HUES48 (cell line): ENCODE data around the gene DCPS.

Source experiments
- H3K27ac ChIP-seq: one replicate; pipeline ENCODE4 v1.7.0; 2013; ENCODE audit warnings: low read depth, low read length, inconsistent platforms
- H3K27me3 ChIP-seq: 2 replicates; pipeline ENCODE4 v1.6.1; 2013; ENCODE audit warnings: mild to moderate bottlenecking, low read length; ENCODE audit not compliant: control insufficient read depth, insufficient read depth
- H3K36me3 ChIP-seq: 2 replicates; pipeline ENCODE4 v1.6.1; 2013; ENCODE audit warnings: low read length; ENCODE audit not compliant: control insufficient read depth, insufficient read depth
- H3K4me1 ChIP-seq: 2 replicates; pipeline ENCODE4 v1.6.1; 2013; ENCODE audit warnings: mild to moderate bottlenecking, low read length; ENCODE audit not compliant: control insufficient read depth, insufficient read depth
- H3K4me3 ChIP-seq: 2 replicates; pipeline ENCODE4 v1.5.1; 2013; ENCODE audit warnings: mild to moderate bottlenecking, low read depth, low read length
- H3K9ac ChIP-seq: 2 replicates; pipeline ENCODE4 v1.6.1; 2013; ENCODE audit warnings: mild to moderate bottlenecking, low read depth, low read length, moderate library complexity
- H3K9me3 ChIP-seq: 2 replicates; pipeline ENCODE4 v1.6.1; 2013; ENCODE audit warnings: low read length; ENCODE audit not compliant: control insufficient read depth, insufficient read depth

DCPS gene

GRCh38 chr11:126355324-126355925 lies 51.6 kb downstream of the DCPS start, which contains the start of gene ST3GAL4:
Gene ST3GAL4, plus strand, starts transcription at chr11:126355686. Its CDS starts 50,470 bp downstream, at chr11:126406156.
- Histone ChIP-seq H3K4me3 (peak within 1 kb of the TSS; percentile 99), H3K9ac (peak within 1 kb of the TSS; percentile 95), H3K9me3 (no peaks in the 10 kb centered on the region), H3K4me1 (peaks cover 21% of the 10 kb centered on the region), H3K27ac (peak within 1 kb of the TSS; percentile 72), H3K36me3 (peaks cover 6% of the 10 kb centered on the region; the same call in 1 of the 2 replicates), H3K27me3 (no peaks in the 10 kb centered on the region)

GRCh38 chr11:126355926-126356897 lies 52.4 kb downstream of the DCPS start:
- Histone ChIP-seq H3K27ac (no peak overlapping the region), H3K4me1 (peaks cover 21% of the 10 kb centered on the region), H3K36me3 (peaks cover 6% of the 10 kb centered on the region; the same call in 1 of the 2 replicates), H3K9ac (no peak overlapping the region; the same call in 1 of the 2 replicates), H3K27me3 (no peaks in the 10 kb centered on the region), H3K9me3 (no peaks in the 10 kb centered on the region), H3K4me3 (peak overlapping the region; percentile 99)

- Histone ChIP-seq H3K4me3 (no peak overlapping the region), H3K27ac (no peak overlapping the region)
Observed at GRCh38 chr11:126357055-126357962, 53.4 kb downstream of the DCPS start.

GRCh38 chr11:126357969-126358762 lies 54.3 kb downstream of the DCPS start:
- Histone ChIP-seq H3K36me3 (no peaks in the 10 kb centered on the region), H3K27me3 (no peaks in the 10 kb centered on the region), H3K27ac (no peak overlapping the region), H3K9ac (no peak overlapping the region), H3K4me3 (no peak overlapping the region), H3K4me1 (peaks cover 18% of the 10 kb centered on the region), H3K9me3 (no peaks in the 10 kb centered on the region)

More at GRCh38 chr11:126357055-126357962, 53.4 kb downstream of the DCPS start:
- no peaks in the 10 kb centered on the region for H3K9me3 ChIP-seq
- 0 out of 2 replicates have a peak, but pooled peaks cover 1% of the 10 kb centered on the region for H3K36me3 ChIP-seq
- H3K9ac ChIP-seq = no peak overlapping the region
- peaks cover 21% of the 10 kb centered on the region for H3K4me1 ChIP-seq
- no peaks in the 10 kb centered on the region for H3K27me3 ChIP-seq

GRCh38 chr11:126358763-126359160 lies 54.9 kb downstream of the DCPS start:
- Histone ChIP-seq H3K27ac (no peak overlapping the region), H3K9ac (no peak overlapping the region), H3K27me3 (no peaks in the 10 kb centered on the region), H3K4me3 (no peak overlapping the region), H3K4me1 (peaks cover 12% of the 10 kb centered on the region), H3K9me3 (no peaks in the 10 kb centered on the region), H3K36me3 (no peaks in the 10 kb centered on the region)

GRCh38 chr11:126359431-126360048 lies 55.7 kb downstream of the DCPS start:
- H3K4me1 ChIP-seq = peaks cover 10% of the 10 kb centered on the region; the same call in 1 of the 2 replicates
- H3K9ac ChIP-seq = no peak overlapping the region

GRCh38 chr11:126360049-126360446 lies 56.2 kb downstream of the DCPS start:
- Histone ChIP-seq H3K27ac (no peak overlapping the region), H3K9me3 (no peaks in the 10 kb centered on the region), H3K36me3 (no peaks in the 10 kb centered on the region), H3K4me3 (no peak overlapping the region), H3K27me3 (no peaks in the 10 kb centered on the region), H3K9ac (no peak overlapping the region), H3K4me1 (peaks cover 10% of the 10 kb centered on the region; the same call in 1 of the 2 replicates)

More at GRCh38 chr11:126359431-126360048, 55.7 kb downstream of the DCPS start:
- Histone ChIP-seq H3K27me3 (no peaks in the 10 kb centered on the region), H3K4me3 (no peak overlapping the region), H3K36me3 (no peaks in the 10 kb centered on the region), H3K9me3 (no peaks in the 10 kb centered on the region), H3K27ac (no peak overlapping the region)

GRCh38 chr11:126361400-126361799 lies 57.5 kb downstream of the DCPS start:
- H3K4me1 ChIP-seq = peaks cover 6% of the 10 kb centered on the region; the same call in 1 of the 2 replicates
- no peak overlapping the region for H3K27ac ChIP-seq
- no peak overlapping the region for H3K4me3 ChIP-seq
- no peaks in the 10 kb centered on the region for H3K36me3 ChIP-seq
- no peak overlapping the region for H3K9ac ChIP-seq
- H3K9me3 ChIP-seq = no peaks in the 10 kb centered on the region
- no peaks in the 10 kb centered on the region for H3K27me3 ChIP-seq

GRCh38 chr11:126362879-126363655 lies 59.2 kb downstream of the DCPS start:
- no peaks in the 10 kb centered on the region for H3K27me3 ChIP-seq
- H3K9ac ChIP-seq = no peak overlapping the region
- H3K9me3 ChIP-seq = no peaks in the 10 kb centered on the region
- H3K4me1 ChIP-seq = peaks cover 3% of the 10 kb centered on the region; the same call in 1 of the 2 replicates
- H3K4me3 ChIP-seq = no peak overlapping the region
- H3K36me3 ChIP-seq = no peaks in the 10 kb centered on the region
- H3K27ac ChIP-seq = no peak overlapping the region
